OCI-LY1 (cell line): ENCODE results near the gene GRK6.

Source experiments
- EZH2 ChIP-seq: fragments of 200-600 bp; sonication (generic), shearing (Covaris generic); IDR thresholded peaks from 2 replicates; pipeline ENCODE4 v1.8.0; 2017; ENCODE audit warnings: borderline replicate concordance, mixed run types, mild to moderate bottlenecking, antibody characterized with exemption, low read length, moderate library complexity, mixed read lengths
- TF ChIP-seq, protein P1 (sequence below): fragments of 200-600 bp; sonication (generic), shearing (Covaris generic); IDR thresholded peaks from 2 replicates; pipeline ENCODE4 v1.5.1; 2017; ENCODE audit warnings: mild to moderate bottlenecking, antibody characterized with exemption, low read length, moderate library complexity, mixed read lengths

- TF ChIP-seq, protein P1, sequence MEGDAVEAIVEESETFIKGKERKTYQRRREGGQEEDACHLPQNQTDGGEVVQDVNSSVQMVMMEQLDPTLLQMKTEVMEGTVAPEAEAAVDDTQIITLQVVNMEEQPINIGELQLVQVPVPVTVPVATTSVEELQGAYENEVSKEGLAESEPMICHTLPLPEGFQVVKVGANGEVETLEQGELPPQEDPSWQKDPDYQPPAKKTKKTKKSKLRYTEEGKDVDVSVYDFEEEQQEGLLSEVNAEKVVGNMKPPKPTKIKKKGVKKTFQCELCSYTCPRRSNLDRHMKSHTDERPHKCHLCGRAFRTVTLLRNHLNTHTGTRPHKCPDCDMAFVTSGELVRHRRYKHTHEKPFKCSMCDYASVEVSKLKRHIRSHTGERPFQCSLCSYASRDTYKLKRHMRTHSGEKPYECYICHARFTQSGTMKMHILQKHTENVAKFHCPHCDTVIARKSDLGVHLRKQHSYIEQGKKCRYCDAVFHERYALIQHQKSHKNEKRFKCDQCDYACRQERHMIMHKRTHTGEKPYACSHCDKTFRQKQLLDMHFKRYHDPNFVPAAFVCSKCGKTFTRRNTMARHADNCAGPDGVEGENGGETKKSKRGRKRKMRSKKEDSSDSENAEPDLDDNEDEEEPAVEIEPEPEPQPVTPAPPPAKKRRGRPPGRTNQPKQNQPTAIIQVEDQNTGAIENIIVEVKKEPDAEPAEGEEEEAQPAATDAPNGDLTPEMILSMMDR: no peak
- no peak for TF ChIP-seq EZH2
Observed at GRCh38 chr5:177466861-177467260, 40.4 kb downstream of the GRK6 start.
